Endodermal cell (in vitro differentiated cells): ENCODE measurements around the gene BICDL1. TPM values are rescaled to one million over a fixed set of nuclear protein-coding genes. Genes with fewer than 3 reads are reported as not detected.
"Not testable (repeated sequence)": the region's sequence is repeated elsewhere in the genome, so short reads cannot be mapped to it uniquely, and the experiment has no call there.

Source experiments
- DNase-seq: peaks from one replicate; pipeline ENCODE4 v3.0.0-alpha.2; 2017
- H3K27ac ChIP-seq: 2 replicates; pipeline ENCODE4 v1.5.1; 2013; ENCODE audit warnings: mild to moderate bottlenecking, low read depth, low read length, moderate library complexity
- H3K27me3 ChIP-seq: 2 replicates; pipeline ENCODE4 v1.6.1; 2013; ENCODE audit warnings: mild to moderate bottlenecking, low read length, moderate library complexity; ENCODE audit not compliant: insufficient read depth, control insufficient read depth, poor library complexity, severe bottlenecking
- H3K36me3 ChIP-seq: 2 replicates; pipeline ENCODE4 v1.7.0; 2013; ENCODE audit warnings: mild to moderate bottlenecking, low read length, moderate library complexity; ENCODE audit not compliant: control insufficient read depth, insufficient read depth
- H3K4me1 ChIP-seq: one replicate; pipeline ENCODE4 v1.7.0; 2013; ENCODE audit warnings: low read length; ENCODE audit not compliant: control insufficient read depth, insufficient read depth
- H3K4me3 ChIP-seq: 2 replicates; pipeline ENCODE4 v1.5.1; 2013; ENCODE audit warnings: mild to moderate bottlenecking, low read length, moderate library complexity
- H3K9ac ChIP-seq: 2 replicates; pipeline ENCODE4 v1.6.1; 2013; ENCODE audit warnings: mild to moderate bottlenecking, low read length, moderate library complexity; ENCODE audit not compliant: poor library complexity, severe bottlenecking; ENCODE audit errors: extremely low read depth
- H3K9me3 ChIP-seq: 2 replicates; pipeline ENCODE4 v1.6.1; 2013; ENCODE audit warnings: mild to moderate bottlenecking, low read length, moderate library complexity; ENCODE audit not compliant: control insufficient read depth
- H3K27ac Mint-ChIP-seq: 2 replicates; pipeline ENCODE4 v1.8.0; 2020; ENCODE audit warnings: mixed read lengths
- H3K27me3 Mint-ChIP-seq: 2 replicates; pipeline ENCODE4 v1.8.0; 2021; ENCODE audit warnings: mild to moderate bottlenecking, mixed read lengths; ENCODE audit not compliant: insufficient read depth
- H3K36me3 Mint-ChIP-seq: 2 replicates; pipeline ENCODE4 v1.8.0; 2020; ENCODE audit warnings: low read depth, mixed read lengths
- H3K4me1 Mint-ChIP-seq: 2 replicates; pipeline ENCODE4 v1.8.0; 2020; ENCODE audit warnings: mixed read lengths
- H3K4me3 Mint-ChIP-seq: 2 replicates; pipeline ENCODE4 v1.8.0; 2020; ENCODE audit warnings: mild to moderate bottlenecking, moderate library complexity, mixed read lengths
- H3K9me3 Mint-ChIP-seq: 2 replicates; pipeline ENCODE4 v1.8.0; 2020; ENCODE audit warnings: mild to moderate bottlenecking, mixed read lengths
- CTCF ChIP-seq: fragments of 200-600 bp; sonication (generic); conservative IDR thresholded peaks from 2 replicates; pipeline ENCODE4 v1.5.0; 2021; ENCODE audit warnings: antibody characterized with exemption, mild to moderate bottlenecking
- WGBS, 2 experiments: methylation state at CpG; one replicate each; pipeline versions ENCODE4 v1.1.5 to v1.1.7; 2013; ENCODE audit warnings: missing lambda C conversion rate in 2 of 2, mixed read lengths in 1 of 2; ENCODE audit not compliant: insufficient coverage in 1 of 2, insufficient read length in 1 of 2; 5-methylcytosine and 5-hydroxymethylcytosine counted together
- total RNA-seq, 2 donors: library from RNA; stranded (reverse); fragmentation: NEBNext Ultra II Directional in 1 of 2; extraction: Animal tissue kit (Norgen Biotek cat#: 25700) in 1 of 2; gene quantifications; 2 replicates in 1 of 2; 3 replicates in 1 of 2; pipeline ENCODE4 v1.2.1, GENCODE V29; 2021

BICDL1 gene
- total RNA-seq, 2 donors from 2014 or later = 14.5 to 22.3 TPM

- DNase-seq = no peak
- Histone ChIP-seq H3K36me3 (no peaks in the 10 kb centered on the region), H3K4me3 (no peak overlapping the region), H3K27ac (no peak overlapping the region), H3K9ac (no peak overlapping the region), H3K27me3 (no peaks in the 10 kb centered on the region), H3K4me1 (no peaks in the 10 kb centered on the region), H3K9me3 (no peaks in the 10 kb centered on the region)
- Mint-ChIP-seq H3K4me3 (no peak overlapping the region), H3K9me3 (peaks cover 5% of the 10 kb centered on the region), H3K36me3 (peaks cover 6% of the 10 kb centered on the region), H3K4me1 (peaks cover 4% of the 10 kb centered on the region), H3K27ac (no peak overlapping the region), H3K27me3 (no peaks in the 10 kb centered on the region)
- no peak for TF ChIP-seq CTCF
- WGBS, 2 experiments = 93 to 94% methylated on average over 8 to 9 of the region's 9 CpGs
These were observed 24.8 kb downstream of the BICDL1 start for GRCh38 chr12:120013659-120014380.

GRCh38 chr12:120014381-120014735, 25.3 kb downstream of the BICDL1 start:
- H3K4me3 Mint-ChIP-seq, H3K9me3 Mint-ChIP-seq, H3K9ac ChIP-seq, H3K36me3 ChIP-seq, H3K36me3 Mint-ChIP-seq, H3K27me3 Mint-ChIP-seq, H3K27ac ChIP-seq, H3K9me3 ChIP-seq, H3K4me1 Mint-ChIP-seq, H3K27ac Mint-ChIP-seq, H3K4me1 ChIP-seq, H3K27me3 ChIP-seq, H3K4me3 ChIP-seq, DNase-seq: not testable (repeated sequence)
- 92 to 98% methylated on average over 8 to 11 of the region's 11 CpGs for WGBS, 2 experiments

DNA sequence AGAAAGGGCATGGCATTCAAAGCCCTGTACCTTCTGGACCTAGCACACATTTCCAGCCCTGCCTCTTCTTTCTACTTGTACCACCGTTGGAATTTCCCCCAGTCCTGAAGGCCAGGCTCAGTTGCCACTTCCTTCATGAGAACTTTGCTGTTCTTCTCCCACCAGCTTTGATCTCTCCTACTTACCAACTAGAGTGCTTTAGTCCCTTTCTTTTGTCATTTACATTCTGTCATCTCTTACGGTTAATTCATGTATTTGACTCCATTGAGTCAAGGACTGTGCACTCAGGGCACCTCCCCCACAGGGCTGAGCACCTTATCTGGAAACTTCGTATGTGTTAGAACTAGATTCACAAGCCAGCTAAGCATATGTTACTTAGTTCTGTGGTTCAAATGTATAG, 26.3 kb downstream of the BICDL1 start:
- no peak for TF ChIP-seq CTCF
- WGBS, 2 experiments = 95 to 100% methylated on average over 3 of the region's 3 CpGs
- H3K9me3 ChIP-seq = no peaks in the 10 kb centered on the region
- no peak overlapping the region for H3K9ac ChIP-seq
- H3K9me3 Mint-ChIP-seq = peaks cover 5% of the 10 kb centered on the region
- no peak overlapping the region for H3K27ac Mint-ChIP-seq
- H3K4me3 ChIP-seq = no peak overlapping the region
- DNase-seq = no peak
- no peaks in the 10 kb centered on the region for H3K27me3 Mint-ChIP-seq
- H3K36me3 ChIP-seq = no peaks in the 10 kb centered on the region
- no peaks in the 10 kb centered on the region for H3K4me1 ChIP-seq
- peaks cover 8% of the 10 kb centered on the region for H3K36me3 Mint-ChIP-seq
- no peaks in the 10 kb centered on the region for H3K27me3 ChIP-seq
- peaks cover 4% of the 10 kb centered on the region for H3K4me1 Mint-ChIP-seq
- H3K4me3 Mint-ChIP-seq = no peak overlapping the region
- H3K27ac ChIP-seq = no peak overlapping the region

DNA sequence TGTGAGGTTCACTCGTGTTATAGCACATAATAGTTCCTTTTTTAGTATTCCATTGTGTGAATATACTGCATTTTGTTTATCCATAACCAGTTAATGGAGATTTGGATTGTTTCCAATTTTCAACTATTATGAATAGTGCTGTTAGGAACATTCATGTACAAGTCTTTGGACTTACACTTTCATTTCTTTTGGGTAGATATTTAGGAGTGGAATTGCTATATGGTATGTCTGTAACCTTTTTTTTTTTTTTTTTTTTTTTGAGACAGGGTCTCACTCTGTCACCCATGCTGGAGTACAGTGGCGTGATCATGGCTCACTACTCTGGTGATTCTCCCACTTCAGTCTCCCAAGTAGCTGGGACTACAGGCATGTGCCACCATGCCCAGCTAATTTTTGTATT, 27.2 kb downstream of the BICDL1 start:
- H3K27ac ChIP-seq, H3K9me3 ChIP-seq, H3K36me3 Mint-ChIP-seq, H3K4me3 ChIP-seq, H3K27me3 Mint-ChIP-seq, H3K27ac Mint-ChIP-seq, H3K9ac ChIP-seq, H3K4me3 Mint-ChIP-seq, DNase-seq, H3K4me1 Mint-ChIP-seq, H3K4me1 ChIP-seq, H3K27me3 ChIP-seq, H3K36me3 ChIP-seq, H3K9me3 Mint-ChIP-seq: not testable (repeated sequence)
- WGBS, 2 experiments = 95% methylated on average over 1 of the region's 2 CpGs; no CpG with 5 or more reads in 1 of the 2 experiments
